H9 (cell line): Measurements from ENCODE around the gene APOL1. TPM values are rescaled to one million over a fixed set of nuclear protein-coding genes. Genes with fewer than 3 reads are reported as not detected.

Source experiments
- DNase-seq: peaks from one replicate; pipeline ENCODE4 v3.0.0-alpha.2; 2017
- H2AFZ ChIP-seq: one replicate; pipeline ENCODE4 v1.6.1; 2013; ENCODE audit warnings: mild to moderate bottlenecking, low read length, control low read depth, moderate library complexity
- H2AK5ac ChIP-seq: 2 replicates; pipeline ENCODE4 v1.6.1; 2013; ENCODE audit warnings: low read length, control low read depth, mixed read lengths; ENCODE audit not compliant: insufficient read length
- H2BK120ac ChIP-seq: one replicate; pipeline ENCODE4 v1.6.1; 2013; ENCODE audit warnings: low read depth, mild to moderate bottlenecking, low read length, control low read depth, inconsistent platforms; ENCODE audit not compliant: poor library complexity, severe bottlenecking
- H2BK12ac ChIP-seq: 2 replicates; pipeline ENCODE4 v1.6.1; 2013; ENCODE audit warnings: low read length, control low read depth, mixed read lengths, low read depth; ENCODE audit not compliant: insufficient read length
- H2BK15ac ChIP-seq: 2 replicates; pipeline ENCODE4 v1.6.1; 2013; ENCODE audit warnings: low read depth, low read length, control low read depth
- H2BK20ac ChIP-seq: one replicate; pipeline ENCODE4 v1.6.1; 2013; ENCODE audit warnings: low read depth, mild to moderate bottlenecking, low read length, control low read depth, inconsistent platforms; ENCODE audit not compliant: poor library complexity, severe bottlenecking
- H2BK5ac ChIP-seq: 2 replicates; pipeline ENCODE4 v1.6.1; 2013; ENCODE audit warnings: low read length, control low read depth, mixed read lengths; ENCODE audit not compliant: insufficient read length
- H3K14ac ChIP-seq: 2 replicates; pipeline ENCODE4 v1.6.1; 2013; ENCODE audit warnings: low read length, control low read depth; ENCODE audit not compliant: insufficient read depth
- H3K18ac ChIP-seq: 2 replicates; pipeline ENCODE4 v1.6.1; 2013; ENCODE audit warnings: low read depth, mild to moderate bottlenecking, mixed read lengths, low read length, control low read depth; ENCODE audit not compliant: insufficient read length
- H3K23ac ChIP-seq: 2 replicates; pipeline ENCODE4 v1.6.1; 2013; ENCODE audit warnings: low read length, control low read depth, mixed read lengths, low read depth; ENCODE audit not compliant: insufficient read length
- H3K23me2 ChIP-seq: 2 replicates; pipeline ENCODE4 v1.6.1; 2013; ENCODE audit warnings: low read depth, mild to moderate bottlenecking, mixed read lengths, low read length, control low read depth; ENCODE audit not compliant: insufficient read length, poor library complexity, severe bottlenecking
- H3K27ac ChIP-seq: 2 replicates; pipeline ENCODE4 v1.5.1; 2013; ENCODE audit warnings: low read length, control low read depth, mixed read lengths, low read depth; ENCODE audit not compliant: insufficient read length
- H3K27me3 ChIP-seq: 2 replicates; pipeline ENCODE4 v1.6.1; 2013; ENCODE audit warnings: low read length, control low read depth, inconsistent platforms; ENCODE audit not compliant: insufficient read depth
- H3K4ac ChIP-seq: 2 replicates; pipeline ENCODE4 v1.6.1; 2013; ENCODE audit warnings: low read depth, mild to moderate bottlenecking, control low read depth, inconsistent platforms, low read length, moderate library complexity
- H3K4me1 ChIP-seq: 2 replicates; pipeline ENCODE4 v1.6.1; 2013; ENCODE audit warnings: low read length, control low read depth, inconsistent platforms; ENCODE audit not compliant: insufficient read depth
- H3K4me2 ChIP-seq: 2 replicates; pipeline ENCODE4 v1.6.1; 2013; ENCODE audit warnings: low read length, control low read depth, mixed read lengths; ENCODE audit not compliant: insufficient read length, insufficient read depth
- H3K56ac ChIP-seq: 2 replicates; pipeline ENCODE4 v1.6.1; 2013; ENCODE audit warnings: low read depth, mild to moderate bottlenecking, mixed read lengths, low read length, control low read depth; ENCODE audit not compliant: insufficient read length
- H3K79me1 ChIP-seq: 2 replicates; pipeline ENCODE4 v1.6.1; 2013; ENCODE audit warnings: low read depth, mild to moderate bottlenecking, moderate library complexity, low read length, control low read depth, inconsistent platforms; ENCODE audit not compliant: insufficient read depth, poor library complexity, severe bottlenecking
- H3K79me2 ChIP-seq: 2 replicates; pipeline ENCODE4 v1.6.1; 2013; ENCODE audit warnings: low read length, control low read depth, inconsistent platforms; ENCODE audit not compliant: insufficient read depth
- H3K9ac ChIP-seq: 2 replicates; pipeline ENCODE4 v1.6.1; 2013; ENCODE audit warnings: low read length, control low read depth, mixed read lengths; ENCODE audit not compliant: insufficient read length; ENCODE audit errors: extremely low read depth
- H3K9me3 ChIP-seq: one replicate; pipeline ENCODE4 v1.6.1; 2013; ENCODE audit warnings: low read depth, low read length, inconsistent platforms; ENCODE audit not compliant: control insufficient read depth
- H3T11ph ChIP-seq: one replicate; pipeline ENCODE4 v1.6.1; 2013; ENCODE audit warnings: mild to moderate bottlenecking, low read length, control low read depth, inconsistent platforms
- H4K20me1 ChIP-seq: one replicate; pipeline ENCODE4 v1.6.1; 2013; ENCODE audit not compliant: control insufficient read depth, insufficient read length, insufficient read depth
- H4K5ac ChIP-seq: 2 replicates; pipeline ENCODE4 v1.6.1; 2013; ENCODE audit warnings: low read depth, mild to moderate bottlenecking, mixed read lengths, low read length, control low read depth; ENCODE audit not compliant: insufficient read length
- H4K8ac ChIP-seq: replicated peaks from 2 replicates; pipeline ENCODE4 v1.6.1; 2013; ENCODE audit warnings: low read length, control low read depth, mixed read lengths, low read depth; ENCODE audit not compliant: insufficient read length
- H4K91ac ChIP-seq: 2 replicates; pipeline ENCODE4 v1.6.1; 2013; ENCODE audit warnings: low read depth, mild to moderate bottlenecking, moderate library complexity, mixed read lengths, low read length, control low read depth; ENCODE audit not compliant: insufficient read length
- H3K27ac Mint-ChIP-seq, 3 experiments: 2 replicates in 2 of 3; 3 replicates in 1 of 3; pipeline ENCODE4 v1.8.0; 2020 to 2021; ENCODE audit warnings: mixed read lengths in 3 of 3, mild to moderate bottlenecking in 1 of 3, moderate library complexity in 1 of 3
- H3K27me3 Mint-ChIP-seq: 2 replicates; pipeline ENCODE4 v1.8.0; 2021; ENCODE audit warnings: low read depth, mild to moderate bottlenecking, moderate library complexity, mixed read lengths
- H3K36me3 Mint-ChIP-seq, 3 experiments: 2 replicates in 2 of 3; 3 replicates in 1 of 3; pipeline ENCODE4 v1.8.0; 2020 to 2021; ENCODE audit warnings: low read depth in 3 of 3, mixed read lengths in 3 of 3; ENCODE audit not compliant: insufficient read depth in 1 of 3
- H3K4me1 Mint-ChIP-seq, 2 experiments: 2 replicates each; pipeline ENCODE4 v1.8.0; 2020; ENCODE audit warnings: mixed read lengths in 2 of 2
- H3K4me3 Mint-ChIP-seq, 2 experiments: 2 replicates in 1 of 2; 3 replicates in 1 of 2; pipeline ENCODE4 v1.8.0; 2020 to 2021; ENCODE audit warnings: mild to moderate bottlenecking in 2 of 2, mixed read lengths in 2 of 2, moderate library complexity in 1 of 2
- H3K9me3 Mint-ChIP-seq, 2 experiments: 2 replicates in 1 of 2; 3 replicates in 1 of 2; pipeline ENCODE4 v1.8.0; 2020; ENCODE audit warnings: mild to moderate bottlenecking in 2 of 2, mixed read lengths in 2 of 2, moderate library complexity in 1 of 2
- CTCF ChIP-seq: fragments of 200-600 bp; sonication (generic); conservative IDR thresholded peaks from 3 replicates; pipeline ENCODE4 v1.8.0; 2021; ENCODE audit warnings: antibody characterized with exemption, mild to moderate bottlenecking
- WGBS: extraction: QIAGEN DNeasy Blood & Tissue Kit; methylation state at CpG from one replicate; pipeline ENCODE4 v1.1.7; 2013; ENCODE audit warnings: missing lambda C conversion rate, low lambda C conversion rate, mixed read lengths; ENCODE audit not compliant: insufficient read length; ENCODE audit errors: extremely low coverage; 5-methylcytosine and 5-hydroxymethylcytosine counted together
- total RNA-seq: library from RNA; stranded (reverse); gene quantifications from 2 replicates; pipeline ENCODE4 v1.2.1, GENCODE V29; 2021

The APOL1 gene
- total RNA-seq, 1 experiment from 2014 or later: not detected

GRCh38 chr22:36244522-36245391 lies 8.2 kb upstream of the APOL1 start:
- Histone ChIP-seq H3K4ac (no peak overlapping the region), H3T11ph (no peak overlapping the region), H3K79me2 (no peaks in the 10 kb centered on the region), H3K23ac (no peak overlapping the region), H3K27ac (no peak overlapping the region), H2AK5ac (no peak overlapping the region), H3K14ac (no peak overlapping the region), H4K20me1 (no peaks in the 10 kb centered on the region), H3K4me2 (no peak overlapping the region), H3K9ac (no peak overlapping the region), H2BK120ac (no peak overlapping the region), H3K18ac (no peak overlapping the region), H3K4me1 (no peaks in the 10 kb centered on the region), H3K56ac (no peak overlapping the region), H2BK20ac (no peak overlapping the region), H3K9me3 (peaks cover 10% of the 10 kb centered on the region), H2BK15ac (no peak overlapping the region), H2AFZ (no peak overlapping the region), H3K27me3 (no peaks in the 10 kb centered on the region), H3K79me1 (no peaks in the 10 kb centered on the region), H3K23me2 (no peaks in the 10 kb centered on the region), H4K91ac (no peak overlapping the region), H4K5ac (no peak overlapping the region), H2BK12ac (no peak overlapping the region), H4K8ac (no peak overlapping the region), H2BK5ac (no peak overlapping the region)
- Mint-ChIP-seq H3K27me3 (peaks cover 11% of the 10 kb centered on the region), H3K36me3 (peaks cover 5 to 12% (median 9%) of the 10 kb centered on the region in 3 experiments; a peak in 6 of 7 replicates), H3K4me1 (peaks cover 3% of the 10 kb centered on the region in 2 experiments), H3K27ac (no peak overlapping the region), H3K9me3 (peaks cover 18 to 20% of the 10 kb centered on the region in 2 experiments), H3K4me3 (no peak overlapping the region)
- no CpG with 5 or more reads among the region's 5 CpGs for WGBS
- TF ChIP-seq CTCF: no peak
- DNase-seq: peak; percentile 1
